H1 (cell line): ENCODE measurements around the gene PDK1. TPM values are rescaled to one million over a fixed set of nuclear protein-coding genes. Genes with fewer than 3 reads are reported as not detected.

Source experiments
- BACH1 ChIP-seq: IDR thresholded peaks from 2 replicates; pipeline ENCODE4 v1.6.1; 2012; ENCODE audit warnings: low read length, improper control_type of control experiment
- HDAC6 ChIP-seq: IDR thresholded peaks from one replicate; pipeline ENCODE4 v1.7.1; 2012; ENCODE audit warnings: low read depth, mild to moderate bottlenecking, inconsistent platforms, low read length, moderate library complexity
- KDM1A ChIP-seq: fragments of 200-600, 300-600 bp; sonication (generic); IDR thresholded peaks from 2 replicates; pipeline ENCODE4 v1.7.1; 2016; ENCODE audit warnings: mild to moderate bottlenecking, low read length, borderline replicate concordance
- KDM4A ChIP-seq: IDR thresholded peaks from one replicate; pipeline ENCODE4 v1.7.1; 2012; ENCODE audit warnings: low read depth, mild to moderate bottlenecking, moderate library complexity, low read length, inconsistent platforms; ENCODE audit not compliant: severe bottlenecking
- POU5F1 ChIP-seq: IDR thresholded peaks from 2 replicates; pipeline ENCODE4 v1.6.1; 2011; ENCODE audit warnings: low read depth, mild to moderate bottlenecking, low read length, moderate library complexity
- RAD21 ChIP-seq, 2 experiments: IDR thresholded peaks in 1 of 2; conservative IDR thresholded peaks in 1 of 2; 2 replicates each; pipeline ENCODE4 v1.6.1; 2011; ENCODE audit warnings: low read depth in 2 of 2, low read length in 2 of 2, improper control_type of control experiment in 1 of 2, inconsistent platforms in 1 of 2, mild to moderate bottlenecking in 1 of 2, moderate library complexity in 1 of 2
- SIRT6 ChIP-seq: IDR thresholded peaks from one replicate; pipeline ENCODE4 v1.7.1; 2012; ENCODE audit warnings: low read length, inconsistent platforms
- TAF1 ChIP-seq: IDR thresholded peaks from 2 replicates; pipeline ENCODE4 v1.6.1; 2011; ENCODE audit warnings: mild to moderate bottlenecking, low read depth, low read length
- polyA plus RNA-seq, 7 experiments: library from polyadenylated mRNA; depleted of rRNA in 3 of 7; stranded (reverse) in 5 of 7; unstranded in 2 of 7; fragments of >200 nt in 5 of 7; fragments of 200-250 nt in 2 of 7; gene quantifications; 1 replicate in 5 of 7; 2 replicates in 1 of 7; 4 replicates in 1 of 7; pipeline versions ENCODE4 v1.2.1 to v1.2.3, GENCODE V29; 2011 to 2013; ENCODE audit warnings: missing spikeins in 2 of 7, mixed read lengths in 2 of 7
- total RNA-seq: library from RNA; stranded (reverse); fragmentation: NEBNext Ultra II Directional; extraction: Animal tissue kit (Norgen Biotek cat#: 25700); gene quantifications from 2 replicates; pipeline ENCODE4 v1.2.1, GENCODE V29; 2021
- TF ChIP-seq, protein P1 (sequence below): fragments of 300-600 bp; sonication (generic); IDR thresholded peaks from 2 replicates; pipeline ENCODE4 v1.7.1; 2012; ENCODE audit warnings: low read length, moderate library complexity, mild to moderate bottlenecking, inconsistent platforms; ENCODE audit not compliant: insufficient replicate concordance
- TF ChIP-seq, protein P2 (sequence below): IDR thresholded peaks from 2 replicates; pipeline ENCODE4 v1.6.1; 2011; ENCODE audit warnings: low read length, improper control_type of control experiment

Gene PDK1
- total and polyA plus RNA-seq, 2 of the 8 experiments (the other 6 are each of a cell fraction or from before 2014, with no cell fraction given): 18.2 to 21.9 TPM

DNA sequence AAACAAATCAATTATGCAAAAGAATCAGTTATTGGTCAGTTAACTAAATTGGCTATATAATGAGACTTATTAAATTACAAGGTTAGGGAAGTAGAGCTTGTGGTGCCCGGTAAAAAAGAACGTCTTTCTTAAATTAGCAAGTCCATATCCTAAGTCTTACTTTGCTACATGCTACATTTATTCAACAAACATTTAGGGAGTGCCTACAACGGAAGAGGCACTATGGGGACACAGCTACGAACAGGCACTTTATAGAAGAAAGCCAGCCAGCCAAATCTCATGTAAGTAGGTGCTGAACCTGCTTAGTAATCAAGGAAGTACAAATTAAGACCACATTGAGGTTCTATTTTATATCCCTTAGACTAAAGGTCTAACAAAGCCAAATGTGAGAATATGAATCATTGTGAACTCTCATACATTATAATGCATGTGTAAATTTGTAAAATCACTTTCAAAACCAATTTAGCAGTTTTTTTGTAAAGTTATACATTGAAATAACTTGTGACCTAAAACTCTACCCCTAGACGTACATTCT lies 59.9 kb downstream of the PDK1 start (continued):
- TF ChIP-seq, protein P1, sequence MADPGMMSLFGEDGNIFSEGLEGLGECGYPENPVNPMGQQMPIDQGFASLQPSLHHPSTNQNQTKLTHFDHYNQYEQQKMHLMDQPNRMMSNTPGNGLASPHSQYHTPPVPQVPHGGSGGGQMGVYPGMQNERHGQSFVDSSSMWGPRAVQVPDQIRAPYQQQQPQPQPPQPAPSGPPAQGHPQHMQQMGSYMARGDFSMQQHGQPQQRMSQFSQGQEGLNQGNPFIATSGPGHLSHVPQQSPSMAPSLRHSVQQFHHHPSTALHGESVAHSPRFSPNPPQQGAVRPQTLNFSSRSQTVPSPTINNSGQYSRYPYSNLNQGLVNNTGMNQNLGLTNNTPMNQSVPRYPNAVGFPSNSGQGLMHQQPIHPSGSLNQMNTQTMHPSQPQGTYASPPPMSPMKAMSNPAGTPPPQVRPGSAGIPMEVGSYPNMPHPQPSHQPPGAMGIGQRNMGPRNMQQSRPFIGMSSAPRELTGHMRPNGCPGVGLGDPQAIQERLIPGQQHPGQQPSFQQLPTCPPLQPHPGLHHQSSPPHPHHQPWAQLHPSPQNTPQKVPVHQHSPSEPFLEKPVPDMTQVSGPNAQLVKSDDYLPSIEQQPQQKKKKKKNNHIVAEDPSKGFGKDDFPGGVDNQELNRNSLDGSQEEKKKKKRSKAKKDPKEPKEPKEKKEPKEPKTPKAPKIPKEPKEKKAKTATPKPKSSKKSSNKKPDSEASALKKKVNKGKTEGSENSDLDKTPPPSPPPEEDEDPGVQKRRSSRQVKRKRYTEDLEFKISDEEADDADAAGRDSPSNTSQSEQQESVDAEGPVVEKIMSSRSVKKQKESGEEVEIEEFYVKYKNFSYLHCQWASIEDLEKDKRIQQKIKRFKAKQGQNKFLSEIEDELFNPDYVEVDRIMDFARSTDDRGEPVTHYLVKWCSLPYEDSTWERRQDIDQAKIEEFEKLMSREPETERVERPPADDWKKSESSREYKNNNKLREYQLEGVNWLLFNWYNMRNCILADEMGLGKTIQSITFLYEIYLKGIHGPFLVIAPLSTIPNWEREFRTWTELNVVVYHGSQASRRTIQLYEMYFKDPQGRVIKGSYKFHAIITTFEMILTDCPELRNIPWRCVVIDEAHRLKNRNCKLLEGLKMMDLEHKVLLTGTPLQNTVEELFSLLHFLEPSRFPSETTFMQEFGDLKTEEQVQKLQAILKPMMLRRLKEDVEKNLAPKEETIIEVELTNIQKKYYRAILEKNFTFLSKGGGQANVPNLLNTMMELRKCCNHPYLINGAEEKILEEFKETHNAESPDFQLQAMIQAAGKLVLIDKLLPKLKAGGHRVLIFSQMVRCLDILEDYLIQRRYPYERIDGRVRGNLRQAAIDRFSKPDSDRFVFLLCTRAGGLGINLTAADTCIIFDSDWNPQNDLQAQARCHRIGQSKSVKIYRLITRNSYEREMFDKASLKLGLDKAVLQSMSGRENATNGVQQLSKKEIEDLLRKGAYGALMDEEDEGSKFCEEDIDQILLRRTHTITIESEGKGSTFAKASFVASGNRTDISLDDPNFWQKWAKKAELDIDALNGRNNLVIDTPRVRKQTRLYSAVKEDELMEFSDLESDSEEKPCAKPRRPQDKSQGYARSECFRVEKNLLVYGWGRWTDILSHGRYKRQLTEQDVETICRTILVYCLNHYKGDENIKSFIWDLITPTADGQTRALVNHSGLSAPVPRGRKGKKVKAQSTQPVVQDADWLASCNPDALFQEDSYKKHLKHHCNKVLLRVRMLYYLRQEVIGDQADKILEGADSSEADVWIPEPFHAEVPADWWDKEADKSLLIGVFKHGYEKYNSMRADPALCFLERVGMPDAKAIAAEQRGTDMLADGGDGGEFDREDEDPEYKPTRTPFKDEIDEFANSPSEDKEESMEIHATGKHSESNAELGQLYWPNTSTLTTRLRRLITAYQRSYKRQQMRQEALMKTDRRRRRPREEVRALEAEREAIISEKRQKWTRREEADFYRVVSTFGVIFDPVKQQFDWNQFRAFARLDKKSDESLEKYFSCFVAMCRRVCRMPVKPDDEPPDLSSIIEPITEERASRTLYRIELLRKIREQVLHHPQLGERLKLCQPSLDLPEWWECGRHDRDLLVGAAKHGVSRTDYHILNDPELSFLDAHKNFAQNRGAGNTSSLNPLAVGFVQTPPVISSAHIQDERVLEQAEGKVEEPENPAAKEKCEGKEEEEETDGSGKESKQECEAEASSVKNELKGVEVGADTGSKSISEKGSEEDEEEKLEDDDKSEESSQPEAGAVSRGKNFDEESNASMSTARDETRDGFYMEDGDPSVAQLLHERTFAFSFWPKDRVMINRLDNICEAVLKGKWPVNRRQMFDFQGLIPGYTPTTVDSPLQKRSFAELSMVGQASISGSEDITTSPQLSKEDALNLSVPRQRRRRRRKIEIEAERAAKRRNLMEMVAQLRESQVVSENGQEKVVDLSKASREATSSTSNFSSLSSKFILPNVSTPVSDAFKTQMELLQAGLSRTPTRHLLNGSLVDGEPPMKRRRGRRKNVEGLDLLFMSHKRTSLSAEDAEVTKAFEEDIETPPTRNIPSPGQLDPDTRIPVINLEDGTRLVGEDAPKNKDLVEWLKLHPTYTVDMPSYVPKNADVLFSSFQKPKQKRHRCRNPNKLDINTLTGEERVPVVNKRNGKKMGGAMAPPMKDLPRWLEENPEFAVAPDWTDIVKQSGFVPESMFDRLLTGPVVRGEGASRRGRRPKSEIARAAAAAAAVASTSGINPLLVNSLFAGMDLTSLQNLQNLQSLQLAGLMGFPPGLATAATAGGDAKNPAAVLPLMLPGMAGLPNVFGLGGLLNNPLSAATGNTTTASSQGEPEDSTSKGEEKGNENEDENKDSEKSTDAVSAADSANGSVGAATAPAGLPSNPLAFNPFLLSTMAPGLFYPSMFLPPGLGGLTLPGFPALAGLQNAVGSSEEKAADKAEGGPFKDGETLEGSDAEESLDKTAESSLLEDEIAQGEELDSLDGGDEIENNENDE: no peak
- TF ChIP-seq TAF1 (no peak), POU5F1 (no peak), KDM1A (no peak), SIRT6 (no peak), HDAC6 (no peak), BACH1 (no peak), RAD21 (IDR thresholded peaks at IDR 0.05 in 1 of 2, conservative IDR thresholded peaks at IDR 0.05 in 1 of 2; ENCODE audit: low read depth in 2 of 2, low read length in 2 of 2) (no peak), KDM4A (no peak)
- TF ChIP-seq, protein P2, sequence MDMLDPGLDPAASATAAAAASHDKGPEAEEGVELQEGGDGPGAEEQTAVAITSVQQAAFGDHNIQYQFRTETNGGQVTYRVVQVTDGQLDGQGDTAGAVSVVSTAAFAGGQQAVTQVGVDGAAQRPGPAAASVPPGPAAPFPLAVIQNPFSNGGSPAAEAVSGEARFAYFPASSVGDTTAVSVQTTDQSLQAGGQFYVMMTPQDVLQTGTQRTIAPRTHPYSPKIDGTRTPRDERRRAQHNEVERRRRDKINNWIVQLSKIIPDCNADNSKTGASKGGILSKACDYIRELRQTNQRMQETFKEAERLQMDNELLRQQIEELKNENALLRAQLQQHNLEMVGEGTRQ: no peak
